Esophagus (tissue), 2 donors: Measurements from ENCODE around the gene TTC9. TPM values are rescaled to one million over a fixed set of nuclear protein-coding genes. Genes with fewer than 3 reads are reported as not detected.

ENCODE experiments used
- H3K27ac ChIP-seq, 2 donors: one replicate each; pipeline ENCODE4 v1.5.1; 2013; ENCODE audit warnings: low read depth in 2 of 2, mild to moderate bottlenecking in 2 of 2, inconsistent platforms in 1 of 2, low read length in 1 of 2, moderate library complexity in 1 of 2
- H3K27me3 ChIP-seq, 2 donors: one replicate each; pipeline ENCODE4 v1.6.1; 2013; ENCODE audit warnings: low read length in 2 of 2, control low read depth in 1 of 2, mild to moderate bottlenecking in 1 of 2; ENCODE audit not compliant: insufficient read depth in 2 of 2, control insufficient read depth in 1 of 2
- H3K36me3 ChIP-seq, 2 donors: one replicate each; pipeline ENCODE4 v1.6.1; 2013; ENCODE audit warnings: low read length in 1 of 2; ENCODE audit not compliant: control insufficient read depth in 2 of 2, insufficient read depth in 2 of 2
- H3K4me1 ChIP-seq, 2 donors: one replicate each; pipeline ENCODE4 v1.6.1; 2013; ENCODE audit warnings: low read length in 1 of 2; ENCODE audit not compliant: control insufficient read depth in 2 of 2, insufficient read depth in 2 of 2
- H3K4me3 ChIP-seq, 2 donors: one replicate each; pipeline ENCODE4 v1.5.1; 2013; ENCODE audit warnings: low read length in 2 of 2, mild to moderate bottlenecking in 2 of 2, low read depth in 1 of 2, moderate library complexity in 1 of 2
- H3K9me3 ChIP-seq, 2 donors: one replicate each; pipeline ENCODE4 v1.6.1; 2013; ENCODE audit warnings: mild to moderate bottlenecking in 2 of 2, low read depth in 1 of 2, low read length in 1 of 2, moderate library complexity in 1 of 2; ENCODE audit not compliant: control insufficient read depth in 2 of 2, insufficient read depth in 1 of 2
- WGBS, 2 donors: extraction: QIAGEN DNeasy Blood & Tissue Kit; methylation state at CpG; one replicate each; pipeline ENCODE4 v1.1.7; 2013; 5-methylcytosine and 5-hydroxymethylcytosine counted together
- polyA plus RNA-seq, 2 donors: library from polyadenylated mRNA; stranded (reverse); fragments of 200-250 nt; gene quantifications; one replicate each; pipeline ENCODE4 v1.2.3, GENCODE V29; 2013
- donor health status: healthy with polysubstance abuse.
- donor health status: Bipolar disorder and iron deficiency.

Gene TTC9
- polyA plus RNA-seq, 2 donors, result 43.3 to 67.9 TPM

DNA sequence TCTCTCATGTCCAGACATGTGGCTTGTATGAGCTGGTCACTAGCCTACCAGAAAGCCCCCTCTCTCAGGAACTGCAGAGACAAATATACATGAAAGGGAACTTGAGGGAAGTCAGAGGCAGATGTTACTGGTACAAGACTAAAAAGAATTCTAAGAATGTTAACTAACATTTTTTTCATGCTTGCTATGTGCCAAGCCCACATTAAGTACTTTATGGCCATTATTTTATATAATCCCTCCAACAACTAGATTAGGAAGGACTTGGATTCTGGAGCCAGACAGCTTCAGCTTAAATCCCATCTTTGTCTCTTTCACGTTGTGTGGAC is 24.6 kb downstream of the TTC9 start:
- Histone ChIP-seq H3K27me3 (no peaks in the 10 kb centered on the region), H3K36me3 (peaks cover 0 to 2% of the 10 kb centered on the region in 2 donors), H3K27ac (peak overlapping the region; percentile 75 to 88), H3K4me1 (peaks cover 3 to 21% of the 10 kb centered on the region in 2 donors), H3K9me3 (no peaks in the 10 kb centered on the region), H3K4me3 (no peak overlapping the region)
- WGBS, 2 donors, result 38 to 44% methylated on average over 1 of the region's 1 CpG

DNA sequence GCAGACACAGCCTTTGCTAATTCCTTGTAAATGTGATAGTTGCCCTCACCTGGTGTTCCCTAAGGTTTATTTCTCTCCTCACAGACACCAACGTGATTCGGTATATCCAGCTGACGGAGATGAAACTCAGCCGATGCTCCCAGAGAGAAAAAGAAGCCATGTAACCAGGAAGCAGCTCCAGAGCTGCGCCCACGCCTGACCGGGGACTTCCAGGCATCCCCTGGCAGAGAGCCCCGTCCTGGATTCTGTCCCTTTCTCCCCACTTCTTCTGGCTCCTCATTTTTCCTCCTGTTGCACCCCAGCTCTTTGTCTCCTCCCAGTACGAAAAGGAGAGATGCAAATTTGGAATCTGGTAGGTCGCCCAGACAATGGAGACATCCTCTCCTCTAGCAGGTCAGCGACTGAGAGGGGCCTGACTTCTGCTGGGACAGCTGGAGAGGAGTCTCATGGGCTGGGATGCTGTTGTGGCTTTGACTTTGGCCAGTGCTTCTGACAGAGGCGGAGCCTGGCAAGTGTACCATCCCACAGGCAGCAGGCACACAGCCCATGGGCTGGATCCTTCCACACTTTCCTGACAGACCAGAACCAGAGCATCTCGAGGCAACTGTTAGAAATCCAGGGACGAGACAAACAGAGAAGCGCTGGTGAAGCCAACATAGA is 29.4 kb downstream of the TTC9 start:
- H3K27ac ChIP-seq, result no peak overlapping the region
- no peaks in the 10 kb centered on the region for H3K27me3 ChIP-seq
- peaks cover 3 to 4% of the 10 kb centered on the region in 2 donors for H3K4me1 ChIP-seq
- no peaks in the 10 kb centered on the region for H3K9me3 ChIP-seq
- 55 to 76% methylated on average over 14 to 15 of the region's 15 CpGs for WGBS, 2 donors
- no peak overlapping the region for H3K4me3 ChIP-seq
- peaks cover 7 to 9% of the 10 kb centered on the region in 2 donors for H3K36me3 ChIP-seq

DNA sequence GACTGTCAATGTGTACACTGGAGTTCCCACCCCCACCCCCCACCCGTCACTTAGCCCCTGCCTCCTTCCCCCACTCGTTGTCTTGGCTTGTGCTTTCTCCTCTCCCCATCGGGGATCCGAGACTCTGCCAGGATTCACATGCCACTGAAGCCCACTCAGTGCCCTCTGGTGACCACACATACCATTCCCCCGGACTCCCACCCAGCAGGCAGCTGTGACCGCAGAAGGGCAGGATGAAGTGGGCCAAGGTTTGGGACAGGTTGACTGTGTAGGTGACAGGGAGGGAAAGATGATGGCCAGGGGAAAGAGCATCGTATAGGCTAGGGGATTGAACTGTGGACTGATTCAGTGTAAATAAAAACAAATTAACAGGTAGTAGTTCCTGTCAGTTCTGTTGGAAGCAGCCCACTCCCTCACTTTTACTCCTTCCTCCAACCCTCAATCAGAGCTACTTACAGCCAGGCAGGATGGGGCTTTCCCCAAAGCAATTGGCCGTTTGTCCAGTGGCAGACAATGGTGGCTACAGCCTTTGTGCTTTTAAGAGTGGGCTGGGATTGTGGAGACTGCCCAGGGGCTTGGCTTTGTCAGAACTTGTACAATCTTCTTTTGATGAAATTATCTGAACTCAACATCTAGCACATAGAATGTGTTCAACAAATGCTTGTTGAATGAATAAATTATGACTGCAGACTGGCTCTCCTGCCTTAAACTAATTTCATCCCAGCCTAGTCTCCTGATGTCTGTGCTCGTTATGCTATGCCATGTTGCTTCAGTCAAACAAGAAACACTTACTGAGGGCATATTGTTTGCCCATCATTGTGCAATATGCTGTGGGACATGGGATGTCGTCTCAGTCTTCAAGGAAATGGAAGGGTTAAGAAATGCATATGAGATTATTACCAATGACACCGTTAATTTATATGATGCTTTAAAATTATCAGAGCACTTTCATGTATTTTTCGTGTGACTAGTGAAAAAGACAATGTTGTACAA is 30.2 kb downstream of the TTC9 start:
- H3K4me1 ChIP-seq, result peaks cover 3% of the 10 kb centered on the region in 2 donors
- no peak overlapping the region for H3K4me3 ChIP-seq
- H3K36me3 ChIP-seq, result peaks cover 7 to 9% of the 10 kb centered on the region in 2 donors
- no peak overlapping the region for H3K27ac ChIP-seq
- no peaks in the 10 kb centered on the region for H3K27me3 ChIP-seq
- no peaks in the 10 kb centered on the region for H3K9me3 ChIP-seq
- 68 to 73% methylated on average over 12 of the region's 12 CpGs for WGBS, 2 donors

DNA sequence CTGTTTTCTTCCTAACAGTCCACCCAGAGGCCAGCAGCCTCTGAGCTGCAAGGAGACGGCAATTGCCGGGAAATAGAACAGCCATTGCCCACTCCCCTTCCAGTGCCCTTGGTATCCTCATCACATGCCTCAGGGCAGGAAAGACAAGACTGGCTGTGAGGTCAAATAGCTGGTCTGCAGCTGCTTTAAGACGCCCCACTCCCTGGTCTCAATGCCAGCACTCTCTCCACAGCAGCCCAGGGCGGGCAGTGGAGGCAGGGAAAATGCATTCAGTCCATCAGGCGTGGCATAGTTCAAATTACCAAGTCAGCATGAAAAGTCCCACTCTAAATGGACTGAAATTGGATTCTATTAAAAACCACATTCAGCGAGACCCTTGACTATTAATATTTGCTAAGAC is 35.6 kb downstream of the TTC9 start:
- Histone ChIP-seq H3K27me3 (no peaks in the 10 kb centered on the region), H3K9me3 (no peaks in the 10 kb centered on the region), H3K4me3 (no peak overlapping the region), H3K4me1 (no peaks in the 10 kb centered on the region), H3K27ac (no peak overlapping the region), H3K36me3 (peaks cover 0 to 7% of the 10 kb centered on the region in 2 donors)
- WGBS, 2 donors, result 88 to 91% methylated on average over 6 of the region's 6 CpGs

DNA sequence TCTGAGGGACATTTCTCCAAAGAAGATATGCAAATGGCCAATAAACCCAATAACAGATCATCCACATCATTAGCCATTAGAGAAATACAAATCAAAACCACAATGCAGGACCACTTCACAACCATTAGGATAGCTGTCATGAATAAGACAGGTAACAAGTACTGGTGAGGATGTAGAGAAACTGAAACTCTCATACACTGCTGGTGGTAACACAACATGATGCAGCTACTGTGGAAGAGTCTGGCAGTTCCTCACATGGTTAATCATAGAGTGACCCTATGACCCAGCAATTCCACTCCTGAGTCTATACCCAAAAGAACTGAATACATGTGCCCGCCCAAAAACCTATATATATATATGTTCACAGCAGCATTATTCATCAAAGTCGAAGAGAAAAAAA is 39.0 kb downstream of the TTC9 start:
- WGBS, 2 donors, result 94 to 95% methylated on average over 2 of the region's 2 CpGs
- no peak overlapping the region for H3K4me3 ChIP-seq
- H3K27ac ChIP-seq, result no peak overlapping the region
- H3K27me3 ChIP-seq, result no peaks in the 10 kb centered on the region
- H3K9me3 ChIP-seq, result no peaks in the 10 kb centered on the region
- peaks cover 0 to 4% of the 10 kb centered on the region in 2 donors for H3K36me3 ChIP-seq
- no peaks in the 10 kb centered on the region for H3K4me1 ChIP-seq

DNA sequence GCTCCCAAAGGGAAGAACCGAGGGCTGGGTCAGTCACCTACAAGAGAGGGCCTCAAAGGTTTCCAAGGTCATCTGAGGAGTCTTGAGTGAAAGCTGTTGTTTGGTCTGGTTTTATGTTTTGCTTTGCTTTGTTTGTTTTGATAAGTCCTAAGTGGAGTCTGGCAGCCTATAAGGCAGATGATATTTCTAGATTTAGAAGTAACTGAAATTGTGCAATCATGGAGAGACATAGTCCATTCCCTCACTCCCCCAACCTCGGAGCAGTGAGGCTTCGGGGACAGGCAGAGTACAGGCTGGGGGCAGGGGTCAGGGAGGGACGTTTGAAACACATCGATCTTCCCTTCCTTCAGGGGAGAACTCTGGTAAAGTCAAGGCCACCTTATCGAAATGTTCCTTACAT is 42.3 kb downstream of the TTC9 start:
- no peaks in the 10 kb centered on the region for H3K9me3 ChIP-seq
- H3K4me1 ChIP-seq, result no peaks in the 10 kb centered on the region
- H3K27ac ChIP-seq, result no peak overlapping the region
- 59 to 65% methylated on average over 6 of the region's 6 CpGs for WGBS, 2 donors
- H3K36me3 ChIP-seq, result no peaks in the 10 kb centered on the region
- no peaks in the 10 kb centered on the region for H3K27me3 ChIP-seq
- H3K4me3 ChIP-seq, result no peak overlapping the region

DNA sequence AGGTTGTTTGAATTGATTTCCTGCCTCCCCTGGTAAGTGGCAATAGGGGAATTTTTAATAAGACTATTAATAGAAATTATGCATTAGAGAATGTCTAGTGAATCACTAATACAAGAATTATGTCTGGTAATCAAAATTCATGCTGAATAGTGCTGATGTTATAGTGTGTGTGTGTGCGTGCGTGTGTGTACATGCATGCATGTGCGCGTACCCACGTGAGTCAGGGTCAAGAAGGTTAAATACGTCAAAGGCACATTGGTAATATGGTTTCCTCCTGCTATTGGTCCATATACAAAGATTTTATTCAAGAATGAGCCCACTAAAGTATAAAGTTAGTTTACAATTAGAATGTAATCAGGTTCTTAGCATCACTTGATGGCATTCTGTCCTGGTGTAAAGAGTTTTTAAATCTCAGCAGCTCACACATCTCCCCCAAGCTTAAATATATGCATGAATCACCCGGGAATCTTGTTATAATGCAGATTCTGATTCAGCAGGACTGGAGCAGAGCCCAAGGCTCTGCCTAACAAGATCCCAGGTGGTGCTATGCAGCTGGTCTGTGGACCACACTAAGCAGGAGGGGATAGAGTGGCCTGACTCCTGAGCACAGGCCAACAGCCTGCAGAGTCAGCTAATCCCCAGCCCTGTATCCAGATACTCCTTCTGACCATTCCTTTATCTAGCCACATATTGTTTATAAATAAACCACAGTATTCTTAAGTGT is 43.9 kb downstream of the TTC9 start:
- H3K4me1 ChIP-seq, result no peaks in the 10 kb centered on the region
- no peak overlapping the region for H3K27ac ChIP-seq
- H3K36me3 ChIP-seq, result no peaks in the 10 kb centered on the region
- no peaks in the 10 kb centered on the region for H3K27me3 ChIP-seq
- WGBS, 2 donors, result 71 to 74% methylated on average over 7 of the region's 7 CpGs
- no peak overlapping the region for H3K4me3 ChIP-seq
- no peaks in the 10 kb centered on the region for H3K9me3 ChIP-seq

DNA sequence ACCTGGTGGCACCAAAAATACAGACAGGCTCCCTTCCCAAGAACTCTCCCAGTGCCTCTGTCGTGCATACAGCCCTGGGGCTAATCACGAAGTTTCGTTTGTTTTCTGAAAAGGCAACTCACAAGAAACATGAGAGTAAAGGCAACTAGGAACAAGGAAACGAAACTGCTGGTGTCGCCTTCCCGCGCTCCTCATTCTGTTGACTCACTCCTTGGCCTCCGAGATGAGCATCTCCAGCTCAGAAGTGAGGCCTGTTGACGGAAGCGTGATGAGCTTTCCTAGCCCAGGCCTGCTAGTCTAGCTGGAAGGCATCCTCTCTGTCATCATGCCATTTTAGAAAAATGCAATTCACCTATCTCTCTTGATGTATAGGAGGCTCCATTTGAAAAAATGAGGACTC is 50.5 kb downstream of the TTC9 start:
- no peaks in the 10 kb centered on the region for H3K4me1 ChIP-seq
- H3K27ac ChIP-seq, result peak overlapping the region; percentile 77 to 91
- WGBS, 2 donors, result 70 to 77% methylated on average over 10 of the region's 10 CpGs
- H3K4me3 ChIP-seq, result no peak overlapping the region
- H3K9me3 ChIP-seq, result no peaks in the 10 kb centered on the region
- no peaks in the 10 kb centered on the region for H3K27me3 ChIP-seq
- no peaks in the 10 kb centered on the region for H3K36me3 ChIP-seq

DNA sequence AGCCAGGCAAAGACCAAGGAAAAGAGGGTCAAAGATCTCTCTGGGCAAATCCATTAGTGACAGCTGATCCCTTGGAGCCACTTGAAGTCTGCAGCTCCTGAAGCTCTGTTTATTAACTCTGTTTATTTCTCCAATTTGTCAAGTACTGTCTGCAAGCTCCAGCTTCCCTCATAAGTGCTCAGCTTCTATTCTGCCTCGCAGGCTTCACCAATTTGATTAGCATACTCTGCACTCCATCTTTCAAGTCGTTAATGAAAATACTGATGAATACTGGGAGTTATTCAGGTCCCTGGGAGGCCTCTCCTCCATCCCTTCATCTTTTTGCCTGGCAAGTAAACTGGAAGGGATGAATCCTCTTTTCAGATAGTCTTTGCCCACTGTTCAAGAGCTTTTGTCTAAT is 54.3 kb downstream of the TTC9 start:
- 60 to 67% methylated on average over 2 of the region's 2 CpGs for WGBS, 2 donors
- no peaks in the 10 kb centered on the region for H3K36me3 ChIP-seq
- H3K4me1 ChIP-seq, result peaks cover 0 to 8% of the 10 kb centered on the region in 2 donors
- H3K9me3 ChIP-seq, result no peaks in the 10 kb centered on the region
- peak overlapping the region; percentile 21 to 66 for H3K27ac ChIP-seq
- H3K4me3 ChIP-seq, result no peak overlapping the region
- no peaks in the 10 kb centered on the region for H3K27me3 ChIP-seq
